ENCODE results near the gene CERS6. TPM values are rescaled to one million over a fixed set of nuclear protein-coding genes. Genes with fewer than 3 reads are reported as not detected.
"Not testable (repeated sequence)": the region's sequence is repeated elsewhere in the genome, so short reads cannot be mapped to it uniquely, and the experiment has no call there.

CERS6 gene
- total RNA-seq, 1 donor from 2014 or later: 55.3 TPM

GRCh38 chr2:168789776-168790175 lies 333.7 kb downstream of the CERS6 start:
- no peak for TF ChIP-seq CTCF (IDR thresholded peaks at IDR 0.05; ENCODE audit: insufficient read depth, low read length, severe bottlenecking)
- FAIRE-seq: no peak
- Histone ChIP-seq H3K36me3 (ENCODE audit: control insufficient read depth, insufficient read depth, low read length) (no peaks in the 10 kb centered on the region), H3K27me3 (ENCODE audit: control insufficient read depth, insufficient read depth, low read length) (peaks cover 3% of the 10 kb centered on the region), H3K4me3 (ENCODE audit: low read depth, low read length) (no peak overlapping the region)
- no peak for DNase-seq (ENCODE audit: low read depth)

- H3K36me3 ChIP-seq (ENCODE audit: control insufficient read depth, insufficient read depth, low read length): no peaks in the 10 kb centered on the region
- H3K27me3 ChIP-seq (ENCODE audit: control insufficient read depth, insufficient read depth, low read length): peaks cover 3% of the 10 kb centered on the region
- H3K4me3 ChIP-seq (ENCODE audit: low read depth, low read length): no peak overlapping the region
- no peak for TF ChIP-seq CTCF (IDR thresholded peaks at IDR 0.05; ENCODE audit: insufficient read depth, low read length, severe bottlenecking)
- FAIRE-seq (no peak), DNase-seq (ENCODE audit: low read depth) (no peak)
Measured at GRCh38 chr2:168790226-168790902, 334.3 kb downstream of the CERS6 start.

GRCh38 chr2:168791140-168791539 lies 335.1 kb downstream of the CERS6 start:
- DNase-seq (ENCODE audit: low read depth); FAIRE-seq; H3K4me3 ChIP-seq (ENCODE audit: low read depth, low read length); H3K36me3 ChIP-seq (ENCODE audit: control insufficient read depth, insufficient read depth, low read length); H3K27me3 ChIP-seq (ENCODE audit: control insufficient read depth, insufficient read depth, low read length): not testable (repeated sequence)

GRCh38 chr2:168793596-168793995 lies 337.5 kb downstream of the CERS6 start:
- DNase-seq (ENCODE audit: low read depth) (no peak), FAIRE-seq (no peak)
- H3K4me3 ChIP-seq (ENCODE audit: low read depth, low read length): no peak overlapping the region
- TF ChIP-seq CTCF (IDR thresholded peaks at IDR 0.05; ENCODE audit: insufficient read depth, low read length, severe bottlenecking): no peak
- peaks cover 1% of the 10 kb centered on the region for H3K27me3 ChIP-seq (ENCODE audit: control insufficient read depth, insufficient read depth, low read length)
- no peaks in the 10 kb centered on the region for H3K36me3 ChIP-seq (ENCODE audit: control insufficient read depth, insufficient read depth, low read length)

GRCh38 chr2:168794968-168795367 lies 338.9 kb downstream of the CERS6 start:
- no peak for FAIRE-seq
- TF ChIP-seq CTCF (IDR thresholded peaks at IDR 0.05; ENCODE audit: insufficient read depth, low read length, severe bottlenecking): no peak

GRCh38 chr2:168796090-168796577 lies 340.1 kb downstream of the CERS6 start:
- Histone ChIP-seq H3K36me3 (ENCODE audit: control insufficient read depth, insufficient read depth, low read length) (no peaks in the 10 kb centered on the region), H3K27me3 (ENCODE audit: control insufficient read depth, insufficient read depth, low read length) (no peaks in the 10 kb centered on the region), H3K4me3 (ENCODE audit: low read depth, low read length) (no peak overlapping the region)
- FAIRE-seq: no peak
- DNase-seq (ENCODE audit: low read depth): no peak
- no peak for TF ChIP-seq CTCF (IDR thresholded peaks at IDR 0.05; ENCODE audit: insufficient read depth, low read length, severe bottlenecking)

More at GRCh38 chr2:168794968-168795367, 338.9 kb downstream of the CERS6 start:
- H3K27me3 ChIP-seq (ENCODE audit: control insufficient read depth, insufficient read depth, low read length): no peaks in the 10 kb centered on the region
- H3K36me3 ChIP-seq (ENCODE audit: control insufficient read depth, insufficient read depth, low read length): no peaks in the 10 kb centered on the region
- no peak for DNase-seq (ENCODE audit: low read depth)
- no peak overlapping the region for H3K4me3 ChIP-seq (ENCODE audit: low read depth, low read length)

All from bronchial epithelial cell (primary cell).